Smooth muscle cell (in vitro differentiated cells): ENCODE measurements around the gene GAS2L2. TPM values are rescaled to one million over a fixed set of nuclear protein-coding genes. Genes with fewer than 3 reads are reported as not detected.

ENCODE experiments used
- DNase-seq: peaks from one replicate; lab custom pipeline; 2025; ENCODE audit not compliant: unreplicated experiment; lab: John Stamatoyannopoulos, UW
- H2AFZ ChIP-seq: fragments of 200-600 bp; sonication (generic); 2 replicates; pipeline ENCODE4 v1.6.0; 2016; ENCODE audit warnings: antibody characterized with exemption, low read depth, mild to moderate bottlenecking
- H3F3A ChIP-seq: fragments of 200-600 bp; sonication (generic); 2 replicates; pipeline ENCODE4 v1.6.0; 2017; ENCODE audit warnings: antibody characterized with exemption, low read depth
- H3K27ac ChIP-seq: fragments of 200-600 bp; sonication (generic); 2 replicates; pipeline ENCODE4 v1.5.1; 2016; ENCODE audit warnings: low read depth, mild to moderate bottlenecking
- H3K27me3 ChIP-seq: fragments of 200-600 bp; sonication (generic); 2 replicates; pipeline ENCODE4 v1.6.1; 2016; ENCODE audit warnings: low read depth, mild to moderate bottlenecking
- H3K36me3 ChIP-seq: fragments of 200-600 bp; sonication (generic); 2 replicates; pipeline ENCODE4 v1.5.1; 2016; ENCODE audit warnings: low read depth
- H3K4me1 ChIP-seq: fragments of 200-600 bp; sonication (generic); 2 replicates; pipeline ENCODE4 v1.5.1; 2016; ENCODE audit warnings: low read depth
- H3K4me2 ChIP-seq: fragments of 200-600 bp; sonication (generic); 2 replicates; pipeline ENCODE4 v1.6.0; 2016; ENCODE audit warnings: mild to moderate bottlenecking
- H3K4me3 ChIP-seq: fragments of 200-600 bp; sonication (generic); 2 replicates; pipeline ENCODE4 v1.5.1; 2016; ENCODE audit warnings: mild to moderate bottlenecking
- H3K79me2 ChIP-seq: fragments of 200-600 bp; sonication (generic); 2 replicates; pipeline ENCODE4 v1.6.0; 2016; ENCODE audit warnings: low read depth, mild to moderate bottlenecking
- H3K9ac ChIP-seq: fragments of 200-600 bp; sonication (generic); 2 replicates; pipeline ENCODE4 v1.6.0; 2016; ENCODE audit warnings: low read depth
- H3K9me3 ChIP-seq: fragments of 200-600 bp; sonication (generic); replicated peaks from 2 replicates; pipeline ENCODE4 v1.5.1; 2016; ENCODE audit warnings: low read depth
- H4K20me1 ChIP-seq: fragments of 200-600 bp; sonication (generic); 2 replicates; pipeline ENCODE4 v1.6.0; 2016; ENCODE audit warnings: low read depth
- WGBS: methylation state at CpG from one replicate; pipeline ENCODE4 v1.1.7; 2016; ENCODE audit warnings: low lambda C conversion rate; 5-methylcytosine and 5-hydroxymethylcytosine counted together
- polyA plus RNA-seq: library from polyadenylated mRNA; unstranded; fragments of >200 nt; fragmentation: Nextera tagmentation; extraction: Ambion mirVana; gene quantifications from 2 replicates; pipeline ENCODE4 v1.2.1, GENCODE V29; 2016
- total RNA-seq: library from RNA; depleted of rRNA; stranded (reverse); fragments of >200 nt; gene quantifications from 2 replicates; pipeline ENCODE4 v1.2.3, GENCODE V29; 2014
- TF ChIP-seq, protein P1 (sequence below): fragments of 200-600 bp; sonication (generic); IDR thresholded peaks from 2 replicates; pipeline ENCODE4 v1.5.1; 2017; ENCODE audit warnings: borderline replicate concordance, mild to moderate bottlenecking, antibody characterized with exemption; ENCODE audit not compliant: insufficient read depth, poor library complexity, severe bottlenecking

GAS2L2 gene
- total and polyA plus RNA-seq, 2 experiments from 2014 or later = not detected

DNA sequence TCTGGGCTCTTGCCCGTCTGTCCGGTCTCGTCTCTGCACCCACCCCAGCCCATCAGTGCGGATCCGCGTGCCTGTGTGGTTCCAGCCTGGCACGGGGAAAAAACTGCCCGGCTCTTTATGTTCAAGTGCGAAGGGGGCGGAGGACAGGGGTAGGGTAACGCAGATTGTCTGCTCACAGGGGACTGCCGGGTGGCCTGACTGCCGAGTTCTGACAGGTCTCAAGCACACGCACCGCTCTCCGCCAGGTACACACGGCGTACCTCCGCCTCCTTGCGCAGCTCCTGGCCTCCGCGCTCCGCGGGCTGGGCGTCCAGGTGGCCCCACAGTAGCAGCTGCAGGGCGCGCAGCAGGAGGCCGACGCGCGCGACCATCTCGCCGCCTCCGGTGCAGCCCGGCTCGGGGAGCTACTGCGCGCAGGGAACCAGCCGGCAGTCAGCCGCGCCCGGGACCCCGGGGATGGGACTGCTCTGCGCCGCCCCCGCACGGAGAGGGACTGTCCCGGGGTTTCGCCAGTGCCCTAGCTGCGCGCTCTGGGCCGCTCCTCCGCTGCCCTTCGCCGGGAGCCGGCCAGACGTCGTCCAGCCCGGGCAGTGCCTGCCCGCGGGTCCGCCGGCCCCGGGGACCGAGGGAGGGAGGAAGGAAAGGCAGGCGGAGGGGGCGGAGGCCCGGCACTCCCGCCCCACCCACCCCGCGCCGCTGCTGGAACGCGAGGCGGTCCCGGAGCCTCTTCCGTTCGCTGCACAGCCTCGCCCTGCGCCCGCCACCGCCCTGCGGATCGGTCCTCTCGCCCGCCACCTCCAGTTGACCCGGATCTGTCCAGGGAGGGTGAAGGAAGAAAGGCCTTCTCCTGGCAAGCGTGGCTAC, 42.2 kb upstream of the GAS2L2 start, which contains the start of gene MMP28:
Gene MMP28, minus strand, starts transcription at position 635 of the 864 bp plus-strand sequence. Its CDS starts 264 bp downstream, at position 371.
- Histone ChIP-seq H3K4me1 (no peaks in the 10 kb centered on the region), H3K4me3 (peak within 1 kb of the TSS; percentile 65), H3K79me2 (peaks cover 32% of the 10 kb centered on the region), H3F3A (peaks cover 15% of the 10 kb centered on the region), H4K20me1 (no peaks in the 10 kb centered on the region), H3K9ac (no peak within 1 kb of the TSS), H3K4me2 (peak within 1 kb of the TSS; percentile 93), H3K9me3 (no peaks in the 10 kb centered on the region), H3K27ac (no peak within 1 kb of the TSS), H2AFZ (peak within 1 kb of the TSS; percentile 74), H3K27me3 (no peaks in the 10 kb centered on the region), H3K36me3 (no peaks in the 10 kb centered on the region)
- 1% methylated on average over 58 of the region's 89 CpGs for WGBS
- TF ChIP-seq, protein P1, sequence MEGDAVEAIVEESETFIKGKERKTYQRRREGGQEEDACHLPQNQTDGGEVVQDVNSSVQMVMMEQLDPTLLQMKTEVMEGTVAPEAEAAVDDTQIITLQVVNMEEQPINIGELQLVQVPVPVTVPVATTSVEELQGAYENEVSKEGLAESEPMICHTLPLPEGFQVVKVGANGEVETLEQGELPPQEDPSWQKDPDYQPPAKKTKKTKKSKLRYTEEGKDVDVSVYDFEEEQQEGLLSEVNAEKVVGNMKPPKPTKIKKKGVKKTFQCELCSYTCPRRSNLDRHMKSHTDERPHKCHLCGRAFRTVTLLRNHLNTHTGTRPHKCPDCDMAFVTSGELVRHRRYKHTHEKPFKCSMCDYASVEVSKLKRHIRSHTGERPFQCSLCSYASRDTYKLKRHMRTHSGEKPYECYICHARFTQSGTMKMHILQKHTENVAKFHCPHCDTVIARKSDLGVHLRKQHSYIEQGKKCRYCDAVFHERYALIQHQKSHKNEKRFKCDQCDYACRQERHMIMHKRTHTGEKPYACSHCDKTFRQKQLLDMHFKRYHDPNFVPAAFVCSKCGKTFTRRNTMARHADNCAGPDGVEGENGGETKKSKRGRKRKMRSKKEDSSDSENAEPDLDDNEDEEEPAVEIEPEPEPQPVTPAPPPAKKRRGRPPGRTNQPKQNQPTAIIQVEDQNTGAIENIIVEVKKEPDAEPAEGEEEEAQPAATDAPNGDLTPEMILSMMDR = no peak
- no peak for DNase-seq

DNA sequence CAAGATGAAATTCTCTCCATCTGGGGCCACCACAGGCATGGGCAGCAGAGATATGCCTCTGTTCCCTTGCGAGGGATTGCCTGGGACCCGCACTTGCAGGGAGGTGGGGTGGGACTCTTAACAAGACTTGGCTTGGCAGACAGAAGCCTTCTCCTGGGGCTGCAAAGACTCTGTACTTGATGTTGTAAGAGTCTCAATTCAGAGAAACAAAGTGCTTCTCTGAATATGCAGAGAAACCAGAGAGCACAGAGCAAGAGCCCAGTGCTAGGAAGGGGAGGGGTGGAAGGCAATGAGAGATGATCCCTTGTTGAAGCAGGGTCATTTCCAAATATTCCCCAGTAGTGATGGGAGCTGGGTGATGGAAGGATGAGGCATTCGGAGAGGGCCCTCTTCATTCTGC, 40.2 kb upstream of the GAS2L2 start:
- Histone ChIP-seq H3K27ac (no peak overlapping the region), H3F3A (peaks cover 29% of the 10 kb centered on the region), H3K4me3 (no peak overlapping the region), H3K9ac (no peak overlapping the region), H3K9me3 (no peaks in the 10 kb centered on the region), H3K36me3 (no peaks in the 10 kb centered on the region), H3K27me3 (no peaks in the 10 kb centered on the region), H3K4me2 (peak overlapping the region; percentile 93), H3K4me1 (peaks cover 7% of the 10 kb centered on the region), H2AFZ (no peak overlapping the region), H4K20me1 (no peaks in the 10 kb centered on the region), H3K79me2 (peaks cover 34% of the 10 kb centered on the region)
- no peak for DNase-seq
- 63% methylated on average over 3 of the region's 3 CpGs for WGBS
- TF ChIP-seq, protein P1 = no peak

DNA sequence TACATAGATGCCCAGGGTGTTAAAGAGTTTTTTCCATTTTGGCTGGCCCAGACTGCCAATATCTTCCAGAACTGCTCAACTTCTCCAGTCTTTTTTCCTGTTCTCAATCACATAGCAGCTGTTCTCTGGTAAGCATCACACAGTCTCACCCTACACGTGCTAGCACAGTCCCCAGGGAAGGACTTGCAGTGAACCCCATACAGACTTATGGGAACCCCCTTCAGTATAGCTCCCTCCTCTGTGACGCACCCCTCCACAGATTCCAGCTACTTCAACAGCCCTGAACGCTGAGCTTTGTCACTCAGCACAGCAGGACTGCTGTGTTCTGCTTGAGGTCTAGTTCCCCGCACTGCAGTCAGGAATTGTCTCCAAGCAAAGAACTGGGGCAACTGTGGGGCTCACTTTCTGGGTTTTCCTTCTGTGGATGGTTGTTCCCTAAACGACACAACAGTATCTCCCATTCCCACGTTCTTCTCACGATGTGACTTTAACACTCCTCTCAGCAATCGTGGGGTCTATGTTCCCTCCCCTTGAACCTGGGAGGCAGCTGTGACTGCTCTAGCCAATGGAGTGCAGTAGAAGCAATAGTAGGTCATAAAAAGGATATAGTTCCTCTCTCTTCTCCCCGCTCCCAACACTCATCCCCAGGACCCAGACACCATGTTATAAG, 38.8 kb upstream of the GAS2L2 start:
- WGBS = 58% methylated on average over 9 of the region's 9 CpGs
- TF ChIP-seq, protein P1 = no peak
- Histone ChIP-seq H3K27me3 (no peaks in the 10 kb centered on the region), H3K79me2 (peaks cover 34% of the 10 kb centered on the region), H3K36me3 (no peaks in the 10 kb centered on the region), H3K9me3 (no peaks in the 10 kb centered on the region), H3K4me3 (no peak overlapping the region), H3F3A (peaks cover 42% of the 10 kb centered on the region), H3K27ac (no peak overlapping the region), H3K4me1 (peaks cover 13% of the 10 kb centered on the region), H3K9ac (no peak overlapping the region), H4K20me1 (no peaks in the 10 kb centered on the region), H2AFZ (no peak overlapping the region), H3K4me2 (peak overlapping the region; percentile 93)
- no peak for DNase-seq
